ENCODE measurements around the gene RAD17. TPM values are rescaled to one million over a fixed set of nuclear protein-coding genes. Genes with fewer than 3 reads are reported as not detected.
"Not testable (repeated sequence)": the region's sequence is repeated elsewhere in the genome, so short reads cannot be mapped to it uniquely, and the experiment has no call there.

Gene RAD17
- total RNA-seq = 18.4 TPM
- long read RNA-seq, transcript RAD17-204 (18 exons, 2,943 nt) = major isoform, 5 of 27 reads
- long read RNA-seq, partial matches to known transcripts = 14 of 27 reads
- long read RNA-seq, other reads (novel, unspliced or antisense) = 4 of 27 reads

DNA sequence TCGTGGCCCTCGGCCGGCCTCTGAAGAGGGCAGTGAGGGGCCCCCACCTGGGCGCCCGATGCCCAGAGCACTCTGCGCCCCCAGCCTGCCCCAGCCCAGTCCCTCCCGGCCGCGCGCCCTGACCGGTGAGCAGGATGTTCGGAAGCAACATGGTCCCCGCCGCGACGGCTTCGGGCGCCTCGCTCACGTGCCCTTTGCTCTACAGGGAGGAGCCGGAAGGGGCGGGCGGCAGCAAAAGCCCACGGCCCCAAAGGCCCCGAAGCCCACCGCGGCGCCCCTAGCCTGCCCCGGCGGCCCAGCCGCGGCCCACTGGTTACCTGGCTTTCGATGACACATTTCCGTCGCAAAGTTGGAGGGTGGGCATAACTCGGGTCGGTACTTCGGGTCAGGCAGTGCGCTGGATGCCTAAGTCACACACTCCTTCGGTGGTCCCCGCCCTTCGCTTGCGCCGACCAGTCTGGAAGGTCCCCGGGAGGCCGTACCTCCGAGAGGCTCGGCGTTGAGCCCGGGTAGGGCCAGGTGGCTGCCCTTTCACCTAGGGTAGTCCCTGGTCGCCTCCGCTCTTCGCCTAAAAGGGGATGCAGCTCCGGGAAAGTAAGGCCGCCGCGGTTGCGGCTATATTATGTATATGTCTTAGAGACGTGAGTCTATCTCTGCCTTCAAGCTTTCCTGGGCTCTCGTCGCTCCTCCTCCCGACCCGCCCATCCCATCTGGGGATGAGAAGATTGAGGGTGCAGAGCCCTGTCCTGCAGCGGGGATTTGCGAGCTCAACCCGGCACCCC, at the start of gene RAD17, which contains the start of the genes AK6 and TAF9:
RAD17 (plus strand) TSS at position 479 of the 782 bp plus-strand sequence. CDS start 2,391 bp downstream, outside the sequence.
AK6 (minus strand) TSS at position 181 of the 782 bp plus-strand sequence; CDS start at position 151, 30 bp downstream.
TAF9 (minus strand) TSS at position 181 of the 782 bp plus-strand sequence. CDS start 3,783 bp downstream, outside the sequence.
- DNase-seq (ENCODE audit: low spot score) = peak; percentile 97

DNA sequence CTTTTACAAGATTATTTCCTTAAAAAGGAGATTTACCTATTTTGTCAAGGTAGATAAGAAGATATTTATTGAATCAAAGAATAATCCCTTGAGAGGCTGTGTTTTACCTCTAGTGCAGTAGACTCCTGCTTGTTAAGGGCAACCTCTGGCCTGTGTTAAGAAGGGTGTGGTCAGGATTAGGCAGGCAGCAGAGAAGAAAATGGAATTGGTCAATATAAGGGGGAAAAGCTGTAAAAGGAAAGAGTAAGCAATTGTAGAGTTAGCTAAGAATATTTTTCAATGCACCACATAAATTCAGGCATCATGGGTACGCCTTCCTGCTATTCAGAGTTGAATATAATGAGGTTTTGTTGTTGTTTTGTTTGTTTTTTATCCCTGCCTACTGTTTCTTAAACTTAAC, 43.3 kb upstream of the RAD17 start:
- DNase-seq (ENCODE audit: low spot score) = no peak

- peak; percentile 43 for DNase-seq (ENCODE audit: low spot score)
Measured at GRCh38 chr5:69329905-69330489, 39.6 kb upstream of the RAD17 start.

- DNase-seq (ENCODE audit: low spot score) = no peak
Measured at GRCh38 chr5:69331528-69332445, 37.8 kb upstream of the RAD17 start.

DNA sequence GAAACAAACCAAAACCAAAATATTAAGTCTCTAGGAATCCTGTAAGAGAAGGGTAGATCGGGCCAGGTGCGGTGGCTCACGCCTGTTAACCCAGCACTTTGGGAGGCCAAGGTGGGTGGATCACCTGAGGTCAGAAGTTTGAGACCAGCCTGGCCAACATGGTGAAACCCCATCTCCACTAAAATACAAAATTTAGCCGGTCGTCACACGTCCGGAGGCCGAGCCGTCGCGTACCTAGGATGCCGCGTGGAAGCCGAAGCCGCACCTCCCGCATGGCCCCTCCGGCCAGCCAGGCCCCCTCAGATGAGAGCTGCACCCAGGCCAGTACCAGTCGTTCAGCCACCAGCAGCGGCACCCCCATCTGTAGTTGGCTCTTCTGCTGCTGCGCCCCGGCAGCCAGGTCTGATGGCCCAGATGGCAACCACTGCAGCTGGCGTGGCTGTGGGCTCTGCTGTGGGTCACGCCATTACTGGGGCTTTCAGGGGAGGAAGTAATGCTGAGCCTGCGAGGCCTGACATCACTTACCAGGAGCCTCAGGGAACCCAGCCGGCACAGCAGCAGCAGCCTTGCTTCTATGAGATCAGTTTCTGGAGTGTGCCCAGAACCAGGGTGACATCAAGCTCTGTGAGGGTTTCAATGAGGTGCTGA, 35.8 kb upstream of the RAD17 start:
- DNase-seq (ENCODE audit: low spot score) = peak; percentile 76

- DNase-seq (ENCODE audit: low spot score) = peak; percentile 95
Measured at GRCh38 chr5:69334793-69335268, 34.8 kb upstream of the RAD17 start.

DNA sequence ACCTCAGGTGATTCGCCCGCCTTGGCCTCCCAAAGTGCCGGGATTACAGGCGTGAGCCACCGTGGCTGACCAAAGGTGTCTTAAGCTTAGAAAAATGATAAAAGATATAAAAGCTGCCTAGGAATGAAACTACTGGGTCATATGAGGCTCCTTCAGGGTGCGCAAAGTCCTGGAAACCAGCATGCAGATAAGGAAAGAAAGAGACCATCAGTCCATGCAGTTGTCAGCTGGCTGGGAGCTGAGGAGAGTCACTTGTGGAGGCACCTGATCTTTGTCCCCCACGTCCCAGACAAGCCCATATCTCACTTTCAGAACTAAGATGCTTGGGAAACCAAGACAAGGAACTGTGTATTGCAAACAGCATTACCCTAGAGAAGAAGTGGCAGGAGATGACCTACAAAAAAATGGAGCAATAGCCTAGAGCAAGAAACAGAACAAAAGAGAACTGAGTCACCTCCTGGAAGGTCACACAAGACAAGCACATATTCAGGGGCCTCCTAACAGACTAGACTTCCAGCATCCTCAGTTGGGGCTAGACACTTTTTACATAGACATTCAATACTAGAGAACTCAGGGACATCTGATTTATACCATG, 34.2 kb upstream of the RAD17 start:
- peak; percentile 51 for DNase-seq (ENCODE audit: low spot score)

DNA sequence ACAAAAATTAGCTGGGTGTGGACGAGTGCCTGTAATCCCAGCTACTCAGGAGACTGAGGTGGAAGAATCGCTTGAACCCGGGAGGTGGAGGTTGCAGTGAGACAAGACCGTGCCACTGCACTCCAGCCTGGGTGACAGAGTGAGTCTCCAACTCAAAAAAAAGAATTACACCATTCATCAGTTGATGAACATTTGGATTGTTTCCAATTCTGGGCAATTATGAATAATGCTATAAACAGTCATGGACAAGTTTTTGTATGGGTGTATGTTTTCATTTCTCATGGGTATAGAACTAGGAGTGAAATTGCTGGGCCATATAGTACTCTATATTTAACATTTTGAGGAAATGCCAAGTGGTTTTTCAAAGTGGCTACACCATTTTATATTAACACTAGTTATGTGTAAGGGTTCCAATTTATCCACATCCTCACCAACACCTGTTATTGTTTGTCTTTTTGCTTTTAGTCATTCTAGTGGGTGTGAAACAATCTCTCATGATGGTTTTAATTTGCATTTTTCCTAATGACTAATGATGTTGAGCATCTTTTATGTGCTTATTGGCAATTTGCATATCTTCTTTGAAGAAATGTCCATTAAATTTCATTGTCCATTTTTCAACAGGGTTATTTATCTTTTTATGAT, 28.0 kb upstream of the RAD17 start:
- DNase-seq (ENCODE audit: low spot score) = no peak

DNA sequence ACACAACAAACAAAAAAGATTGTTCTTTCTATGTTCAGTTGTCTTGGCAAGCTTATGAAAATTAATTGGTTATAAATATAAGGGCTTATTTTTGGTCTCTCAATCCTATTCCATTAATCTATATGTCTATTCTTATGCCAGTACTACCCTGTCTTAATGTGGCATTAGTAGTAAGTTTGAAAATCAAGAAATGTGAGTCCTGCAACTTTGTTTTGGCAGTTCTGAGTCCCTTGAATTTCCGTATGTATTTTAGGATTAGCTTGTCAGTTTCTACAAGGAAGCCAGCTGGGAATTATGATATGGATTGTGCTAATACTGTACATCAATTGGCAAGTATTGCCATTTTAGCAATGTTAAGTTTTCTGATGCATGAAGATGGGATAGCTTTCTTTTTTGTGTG, 26.5 kb upstream of the RAD17 start:
- no peak for DNase-seq (ENCODE audit: low spot score)

DNA sequence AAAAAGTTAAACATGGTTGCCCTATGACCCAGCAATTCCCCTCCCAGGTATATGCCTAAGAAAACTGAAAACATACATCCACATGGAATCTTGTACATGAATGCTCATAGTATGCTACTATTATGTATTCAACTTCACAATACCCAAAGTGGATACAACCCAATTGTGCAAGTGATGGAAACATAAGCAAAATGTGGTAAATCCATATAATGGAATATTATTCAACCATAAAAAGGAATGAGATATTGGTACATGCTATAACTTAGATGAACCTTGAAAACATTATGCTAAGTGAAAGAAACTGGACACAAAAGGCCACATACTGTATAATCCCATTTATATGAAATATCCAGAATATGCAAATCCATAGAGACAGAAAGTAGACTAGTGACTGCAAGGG, 19.0 kb upstream of the RAD17 start:
- no peak for DNase-seq (ENCODE audit: low spot score)

GRCh38 chr5:69359699-69360098, 9.9 kb upstream of the RAD17 start:
- DNase-seq (ENCODE audit: low spot score) = no peak

DNA sequence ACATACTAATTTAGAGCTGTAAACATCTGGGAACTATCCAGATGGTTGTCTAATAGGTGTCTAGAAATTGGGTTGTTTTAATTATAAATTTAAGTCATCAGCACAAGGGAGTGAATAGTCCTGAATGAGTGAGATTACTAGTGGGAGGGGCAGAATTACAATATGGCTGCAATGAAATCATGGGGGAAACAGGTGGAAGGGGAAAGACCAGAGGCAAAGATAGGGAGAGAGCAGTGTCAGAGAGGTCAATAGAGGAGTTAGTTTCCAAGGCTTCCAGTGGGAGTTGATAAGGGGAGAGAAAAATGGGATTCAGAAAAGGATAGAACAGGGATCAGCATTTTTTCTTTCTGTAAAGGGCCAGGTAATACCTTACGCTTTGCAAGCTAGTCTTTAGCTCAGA, 9.2 kb upstream of the RAD17 start:
- DNase-seq (ENCODE audit: low spot score) = no peak

GRCh38 chr5:69364414-69364813, 5.2 kb upstream of the RAD17 start:
- no peak for DNase-seq (ENCODE audit: low spot score)

GRCh38 chr5:69364850-69365249, 4.8 kb upstream of the RAD17 start:
- DNase-seq (ENCODE audit: low spot score) = no peak

DNA sequence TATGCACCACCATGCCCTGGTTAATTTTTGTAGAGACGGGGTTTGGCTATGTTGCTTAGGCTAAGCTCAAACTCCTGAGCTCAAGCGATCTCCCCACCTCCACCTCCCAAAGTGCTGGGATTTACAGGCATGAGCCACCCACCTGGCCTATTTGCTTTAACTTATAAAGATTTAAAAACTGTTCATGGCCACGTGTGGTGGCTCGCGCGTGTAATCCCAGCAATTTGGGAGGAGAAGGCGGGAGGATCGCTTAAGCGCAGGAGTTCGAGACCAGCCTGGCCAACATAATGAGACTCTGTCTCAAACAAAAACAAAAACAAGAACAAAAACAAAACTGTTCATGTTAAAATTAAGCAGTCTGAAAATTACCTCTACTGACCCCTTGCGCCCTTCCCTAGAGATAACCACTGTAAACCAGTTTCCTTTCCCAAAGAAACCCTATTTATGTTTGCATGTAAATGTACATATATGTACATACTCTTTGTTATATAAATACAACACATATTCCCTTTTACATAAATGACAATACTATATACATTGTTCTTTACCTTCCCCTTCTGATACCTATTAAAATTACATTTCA, 1.8 kb upstream of the RAD17 start:
- DNase-seq (ENCODE audit: low spot score) = no peak

DNA sequence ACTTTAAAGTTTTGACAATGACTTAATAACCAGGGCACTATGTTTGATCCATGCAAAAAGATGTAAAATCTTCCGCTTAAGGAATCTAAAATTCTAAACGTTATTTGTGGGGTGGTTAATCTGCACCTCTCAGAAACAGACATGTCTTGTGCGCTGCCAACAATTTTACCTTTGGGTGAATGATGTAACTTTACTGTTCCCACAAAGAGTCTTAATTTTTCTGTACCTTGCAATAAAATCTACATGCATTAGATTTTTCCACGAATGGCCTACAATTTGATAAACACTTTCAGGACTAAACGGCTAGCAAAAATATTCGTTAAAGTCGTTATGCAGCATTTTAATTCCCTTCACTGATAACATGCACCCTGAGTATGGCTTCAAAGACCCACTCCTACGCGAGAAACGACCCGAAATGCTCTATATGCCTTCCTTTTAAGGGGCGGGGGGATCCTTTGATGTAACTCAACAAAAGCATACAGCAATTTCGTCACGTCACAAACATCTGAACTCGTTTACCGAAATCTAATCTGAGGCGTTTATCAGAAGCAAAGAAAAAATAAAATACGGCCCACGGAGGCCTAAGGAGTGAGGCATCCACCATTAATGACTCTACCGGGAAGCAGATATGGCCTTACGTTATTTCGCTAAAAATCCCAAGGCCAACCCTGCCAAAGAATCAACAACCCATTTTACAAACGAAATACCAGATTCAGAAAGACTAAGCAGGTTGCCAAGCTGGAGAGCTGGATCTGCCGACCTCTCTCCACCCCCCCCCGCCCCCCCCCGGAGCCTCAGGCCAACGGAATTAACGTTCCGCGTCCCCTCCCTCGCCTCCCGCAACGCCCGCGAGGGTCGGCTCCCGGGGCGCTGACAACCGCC, 919 bp upstream of the RAD17 start:
- DNase-seq (ENCODE audit: low spot score) = no peak

- not testable (repeated sequence) for DNase-seq (ENCODE audit: low spot score)
Measured at GRCh38 chr5:69370335-69370734, 717 bp downstream of the RAD17 start.

DNA sequence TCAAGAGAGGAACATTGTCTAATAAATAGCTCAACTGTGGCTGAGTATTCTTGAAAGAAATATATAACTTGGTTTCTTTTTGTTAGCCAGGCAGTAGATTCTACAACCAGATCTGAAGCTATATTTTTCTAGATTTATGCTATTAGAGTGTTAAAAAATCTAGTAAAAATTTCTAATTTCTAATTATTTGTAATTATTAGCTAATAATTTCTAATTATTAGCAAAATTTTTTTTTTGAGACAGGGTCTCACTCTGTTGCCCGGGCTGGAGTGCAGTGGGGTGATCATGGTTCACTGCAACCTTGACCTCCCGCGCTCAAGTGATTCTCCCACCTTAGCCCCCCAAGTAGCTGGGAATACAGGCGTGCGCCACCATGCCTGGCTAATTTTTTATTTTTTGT, 2.8 kb downstream of the RAD17 start:
- DNase-seq (ENCODE audit: low spot score) = no peak

Data from mesenteric fat pad (tissue), 1 donor.